GM19438 (cell line): ENCODE data around the gene NDUFS8.

Experiments used
- ATAC-seq: cut with Tn5 transposase; IDR thresholded peaks from one replicate; pipeline ENCODE4 v1.9.1; 2021; ENCODE audit warnings: low read depth; ENCODE audit not compliant: unreplicated experiment

Gene NDUFS8

DNA sequence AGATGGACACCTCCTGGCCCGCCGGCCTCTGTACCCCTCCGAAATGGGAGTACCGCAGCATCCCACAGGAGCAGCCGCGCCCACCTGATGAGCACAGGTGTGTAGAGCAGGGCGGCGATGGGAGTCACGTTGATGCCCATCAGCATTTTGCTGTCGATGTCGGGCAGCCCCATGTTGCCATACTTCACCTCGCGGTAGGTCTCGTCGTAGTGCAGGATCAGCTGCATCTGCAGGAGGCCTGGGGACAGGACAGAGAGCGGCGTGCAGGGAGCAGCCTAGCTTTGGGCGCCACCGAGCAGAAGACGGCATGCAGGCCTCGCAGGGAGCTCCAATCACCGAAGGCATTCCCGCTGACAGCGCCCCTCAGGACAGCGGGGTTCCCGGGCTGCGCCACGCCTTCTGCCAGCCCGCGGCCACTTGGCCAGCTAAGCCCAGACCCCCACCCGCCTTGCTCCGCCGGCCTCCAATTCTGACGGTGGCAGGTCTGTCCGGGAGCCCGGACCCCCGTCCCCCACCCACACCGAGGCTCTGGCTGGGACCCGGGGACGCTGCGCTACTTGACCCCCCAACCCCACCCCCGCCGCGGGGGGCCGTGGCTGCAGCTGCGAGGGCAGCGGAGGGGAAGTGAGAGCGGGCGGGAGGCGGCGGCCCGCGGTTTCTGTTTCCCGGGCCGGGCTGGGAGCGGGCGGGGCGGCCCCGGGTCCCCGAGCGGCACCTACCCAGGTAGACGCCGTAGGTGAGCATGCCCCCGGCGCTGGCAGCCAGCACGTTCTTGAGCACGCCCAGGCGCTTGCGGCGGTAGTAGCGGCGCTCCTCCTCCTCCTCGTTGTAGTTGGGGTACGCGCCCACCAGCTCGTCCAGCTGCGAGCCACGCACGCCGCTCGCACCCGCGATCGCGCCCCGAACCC lies 27.3 kb upstream of the NDUFS8 start:
- ATAC-seq, result peak; percentile 41

DNA sequence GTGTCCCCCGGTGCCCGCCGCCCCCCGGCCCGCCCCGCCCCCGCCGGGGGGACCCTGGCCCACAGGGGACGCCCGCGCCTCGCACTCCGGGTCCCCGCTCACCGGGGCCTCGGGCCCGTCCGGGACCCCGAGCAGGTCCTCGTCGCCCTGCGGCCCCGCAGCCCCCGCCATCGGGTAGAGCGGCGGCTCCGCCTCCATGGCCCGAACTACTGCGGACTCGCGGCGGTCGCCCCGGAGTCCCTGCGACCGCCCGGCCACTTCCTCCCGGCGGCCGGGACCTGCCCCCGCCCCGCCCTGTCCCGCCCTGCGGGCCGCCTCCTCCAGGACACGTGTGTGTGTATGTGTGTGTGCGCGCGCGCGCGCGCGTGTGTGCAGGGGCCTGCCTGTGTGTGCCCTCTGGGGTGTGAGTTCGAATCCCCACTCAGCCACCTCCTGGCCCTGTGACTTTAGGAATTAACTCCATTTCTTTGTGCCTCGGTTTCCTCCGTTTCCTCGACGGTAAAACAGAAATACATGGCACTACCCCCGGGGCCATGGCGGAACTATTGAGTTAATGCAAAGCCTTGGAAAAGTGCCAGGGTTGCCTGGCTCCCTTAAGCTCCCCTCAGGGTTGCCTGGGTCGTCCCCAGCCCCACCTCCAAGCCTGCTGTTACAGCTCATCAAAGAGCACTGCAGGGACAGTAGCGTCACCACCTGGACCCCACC lies 26.5 kb upstream of the NDUFS8 start, which contains the start of gene UNC93B1:
Gene UNC93B1, minus strand, starts transcription at position 252 of the 705 bp plus-strand sequence. Its CDS starts 54 bp downstream, at position 198.
- peak; percentile 58 for ATAC-seq

DNA sequence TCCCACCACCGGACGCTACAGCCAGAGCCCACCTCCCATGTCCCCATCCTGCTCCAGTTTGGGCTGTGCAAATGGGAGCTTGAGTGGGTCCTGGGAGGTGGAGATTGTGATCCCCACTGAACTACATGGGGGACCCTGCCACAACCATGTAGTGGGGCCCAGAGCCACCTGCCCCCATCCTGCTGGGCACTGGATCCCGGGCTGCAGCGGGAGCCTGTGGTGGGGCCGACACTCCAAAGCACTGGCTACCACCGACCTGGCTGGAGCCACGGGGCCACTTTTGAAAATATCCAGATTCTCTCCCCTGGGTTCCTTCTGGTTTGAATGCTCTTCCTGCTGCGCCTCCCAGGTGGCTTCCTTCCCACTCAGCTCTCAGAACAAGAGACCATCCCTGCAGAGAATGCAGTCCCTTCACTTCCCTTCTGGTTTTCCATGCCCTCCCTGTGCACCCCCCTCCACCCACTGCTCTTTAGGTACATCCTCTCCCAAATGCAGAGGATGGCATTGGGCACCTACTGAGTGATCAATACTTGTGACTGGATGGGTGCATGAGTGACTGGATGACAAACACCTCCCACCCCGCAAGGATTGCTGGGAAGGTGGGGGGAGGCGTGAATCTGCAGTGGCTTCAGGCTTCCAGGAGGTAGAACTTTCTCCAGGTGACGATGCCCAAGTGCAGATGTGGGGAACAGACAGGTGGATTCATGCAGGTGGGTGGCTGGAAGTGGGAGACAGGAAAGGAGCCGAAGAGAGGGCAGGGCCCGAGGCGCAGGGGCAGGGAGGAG lies 25.7 kb upstream of the NDUFS8 start:
- no peak for ATAC-seq

DNA sequence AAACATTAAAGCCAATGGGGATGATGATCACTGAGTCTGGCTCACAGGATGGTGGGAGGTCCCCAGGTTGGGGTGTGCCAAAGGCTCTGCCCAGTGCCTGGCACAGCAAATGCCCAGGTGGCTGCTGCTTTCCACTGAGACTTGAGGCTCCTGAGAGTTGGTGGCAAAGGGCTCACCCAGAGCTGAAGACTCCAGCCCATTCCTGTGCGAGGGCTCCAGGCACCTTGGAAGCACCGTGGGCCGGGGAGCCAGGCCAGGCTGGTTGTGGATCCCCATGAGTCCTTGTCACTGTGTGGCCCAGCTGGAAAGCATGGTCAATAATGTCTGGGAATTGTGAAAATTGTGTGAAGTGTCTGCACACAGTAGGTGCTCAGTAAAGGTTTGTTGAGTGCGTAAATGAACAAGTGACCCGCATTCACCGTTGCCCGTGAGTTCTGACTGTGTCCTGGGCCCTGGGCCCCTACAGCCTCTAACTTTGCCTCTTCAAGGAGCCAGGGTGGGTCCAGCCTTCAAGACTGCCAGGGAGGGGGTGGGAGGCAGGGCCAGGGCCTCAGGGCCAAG lies 23.8 kb upstream of the NDUFS8 start:
- ATAC-seq, result no peak

DNA sequence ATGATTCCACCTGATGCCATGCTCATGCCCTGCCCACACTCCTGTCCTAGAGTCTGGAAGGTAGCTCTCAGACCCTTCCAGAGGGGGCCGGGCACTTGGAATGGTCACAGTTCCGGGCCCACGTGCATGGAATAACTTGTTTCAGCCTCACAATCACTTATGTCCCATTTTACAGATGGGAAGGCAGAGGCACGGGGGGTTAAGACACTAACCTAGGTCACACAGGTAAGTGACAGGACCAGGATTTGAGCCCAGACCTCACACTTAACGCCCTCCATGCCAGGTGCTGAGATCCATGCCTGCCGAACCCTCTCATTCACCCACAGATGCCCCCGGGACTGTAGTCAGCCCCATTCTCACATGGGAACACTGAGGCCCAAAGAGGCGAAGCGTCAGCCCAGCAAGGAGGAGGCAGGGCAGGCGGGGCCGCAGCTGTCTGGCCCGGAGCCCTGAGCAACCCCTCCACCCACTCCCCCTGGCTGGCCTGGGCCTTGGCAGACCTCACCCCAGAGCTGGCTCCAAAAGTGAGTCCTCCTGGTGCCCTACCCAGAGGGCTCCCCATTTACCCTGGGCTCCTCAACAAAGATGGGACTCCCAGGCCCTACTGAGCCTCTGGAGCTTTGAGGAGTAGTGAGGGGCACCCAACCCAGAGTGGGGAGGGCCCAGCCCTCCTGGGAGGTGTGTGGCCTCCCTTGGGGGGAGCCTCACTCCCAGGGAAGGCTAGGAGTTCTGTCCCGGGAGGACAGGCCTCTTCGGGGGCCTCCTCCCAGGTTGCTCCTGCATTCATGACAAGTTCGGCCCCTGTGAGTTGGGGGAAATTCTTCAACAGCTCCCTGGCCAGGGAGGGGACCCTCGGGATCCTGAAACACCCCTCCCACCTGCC lies 22.7 kb upstream of the NDUFS8 start:
- no peak for ATAC-seq

DNA sequence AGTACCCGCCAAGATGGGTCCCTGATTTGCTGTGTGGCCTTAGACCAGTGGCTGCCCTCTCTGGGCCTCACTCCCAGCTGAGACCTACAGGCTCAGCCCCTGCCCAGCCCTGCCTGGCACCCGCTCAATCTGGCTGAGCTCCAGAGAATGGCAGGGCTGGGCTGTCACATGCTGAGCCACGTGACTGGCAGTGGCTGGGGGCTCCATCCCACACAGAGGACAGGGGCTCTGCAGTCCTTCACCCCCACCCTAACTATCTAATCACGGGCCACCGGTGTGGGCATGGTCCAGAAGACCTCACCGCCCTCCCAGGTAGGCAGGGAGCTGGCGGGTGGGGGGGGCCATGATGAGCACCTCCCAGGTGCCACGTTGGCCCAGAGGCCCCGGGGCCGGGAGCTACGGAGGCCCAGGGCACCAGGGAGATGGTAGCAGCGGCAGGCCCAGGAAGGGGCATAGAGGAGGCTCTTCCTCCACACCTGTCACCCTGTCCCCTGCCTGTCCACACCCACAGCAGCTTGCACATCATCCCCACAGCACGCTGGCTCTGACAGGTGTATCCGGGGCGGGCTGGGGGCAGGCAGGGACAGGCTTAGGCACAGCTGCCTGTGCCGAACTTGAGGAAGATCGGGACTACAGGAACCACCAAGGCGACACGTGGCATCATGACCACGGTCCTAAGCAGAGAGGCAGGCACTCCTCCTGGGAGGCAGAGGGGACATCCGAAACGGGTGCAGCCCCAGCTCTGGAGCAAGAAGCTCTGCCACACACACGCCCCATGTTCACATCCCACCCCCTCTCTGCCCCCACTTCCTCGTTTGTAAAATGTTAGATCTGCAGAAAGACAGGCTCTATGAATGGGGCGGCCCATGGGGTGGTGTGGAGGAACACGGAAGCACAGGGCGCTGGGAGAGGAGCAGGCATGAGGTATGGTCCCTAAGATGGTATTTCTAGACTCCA lies 21.8 kb upstream of the NDUFS8 start:
- no peak for ATAC-seq

DNA sequence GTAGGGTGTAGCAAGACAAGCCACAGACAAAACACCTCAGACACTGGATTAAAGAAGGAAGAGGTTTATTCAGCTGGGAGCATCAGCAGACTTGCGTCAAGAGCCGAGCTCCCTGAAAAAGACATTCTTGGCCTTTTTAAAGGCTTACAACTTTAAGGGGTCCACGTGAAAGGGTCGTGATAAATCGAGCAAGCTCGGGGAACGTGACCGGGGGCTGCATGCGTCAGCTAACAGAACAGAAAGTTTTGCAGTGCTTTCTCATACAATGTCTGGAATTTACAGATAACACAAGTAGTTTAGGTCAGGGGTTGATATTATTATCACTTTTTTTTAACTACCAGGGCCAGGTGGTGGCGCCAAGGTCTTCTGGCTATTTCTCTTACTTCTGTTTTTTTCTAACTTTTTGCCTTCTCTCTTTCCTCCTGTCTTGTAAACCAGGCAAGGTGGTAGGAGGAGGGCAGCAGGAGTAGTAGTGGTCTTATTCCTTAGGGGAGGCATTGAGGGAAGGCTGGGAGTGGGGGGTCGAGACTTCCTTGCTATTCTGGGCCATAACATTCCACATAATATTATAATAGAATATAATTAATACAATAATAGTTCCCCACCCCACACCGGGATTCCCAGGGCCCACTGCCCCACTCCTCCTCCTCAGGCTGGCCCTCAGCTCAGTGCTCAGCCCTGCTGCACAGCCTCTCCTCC lies 20.9 kb upstream of the NDUFS8 start:
- ATAC-seq, result no peak

DNA sequence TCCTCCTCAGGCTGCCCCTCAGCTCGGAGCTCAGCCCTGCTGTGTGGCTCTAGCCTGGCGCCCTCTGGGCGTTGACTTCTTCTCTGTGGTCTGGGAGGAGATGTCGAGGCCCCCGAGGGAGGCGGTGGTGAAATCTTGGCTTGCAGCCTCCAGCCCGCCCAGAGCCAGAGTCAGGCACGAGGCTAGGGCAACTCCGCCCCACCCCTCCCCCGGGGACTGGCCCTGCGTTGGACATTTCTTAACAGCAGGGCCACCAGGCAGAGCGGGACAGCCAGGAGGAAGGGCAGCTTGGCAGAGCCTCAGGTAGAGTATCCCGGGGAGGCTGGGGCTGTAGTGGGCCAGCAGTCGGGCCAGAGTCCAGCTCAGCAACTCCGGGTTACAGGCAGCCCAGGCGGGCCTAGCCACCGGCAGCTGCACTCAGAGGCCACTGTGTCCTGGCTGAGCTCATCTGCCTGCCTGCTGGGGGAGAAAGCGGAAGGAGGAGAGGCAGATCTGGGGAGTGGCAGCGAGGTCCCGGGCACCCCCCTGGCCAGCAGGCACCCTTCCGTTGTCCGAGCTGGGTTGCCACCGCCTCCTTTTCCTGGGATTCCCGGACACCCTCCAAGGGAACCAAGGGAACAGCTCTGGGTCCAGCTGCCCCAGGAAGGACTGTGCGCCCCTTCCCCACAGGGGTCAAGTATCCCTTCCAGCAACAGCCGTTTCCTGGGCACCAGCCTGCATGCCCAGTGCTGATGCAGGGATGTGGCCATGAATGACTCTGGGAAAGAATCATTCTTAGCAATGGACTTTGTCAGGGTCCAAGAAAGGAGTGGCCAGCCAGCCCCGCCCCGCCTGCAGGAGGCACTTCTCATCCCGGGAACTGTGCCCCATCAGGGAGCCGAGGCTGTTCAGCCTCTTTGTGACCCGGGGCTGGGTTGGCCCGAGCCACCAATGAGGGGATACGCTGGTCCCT lies 20.1 kb upstream of the NDUFS8 start, which contains the start of gene ALDH3B1:
Gene ALDH3B1, plus strand, starts transcription at position 238 of the 952 bp plus-strand sequence. CDS start 4,971 bp downstream, outside the sequence.
- ATAC-seq, result no peak

DNA sequence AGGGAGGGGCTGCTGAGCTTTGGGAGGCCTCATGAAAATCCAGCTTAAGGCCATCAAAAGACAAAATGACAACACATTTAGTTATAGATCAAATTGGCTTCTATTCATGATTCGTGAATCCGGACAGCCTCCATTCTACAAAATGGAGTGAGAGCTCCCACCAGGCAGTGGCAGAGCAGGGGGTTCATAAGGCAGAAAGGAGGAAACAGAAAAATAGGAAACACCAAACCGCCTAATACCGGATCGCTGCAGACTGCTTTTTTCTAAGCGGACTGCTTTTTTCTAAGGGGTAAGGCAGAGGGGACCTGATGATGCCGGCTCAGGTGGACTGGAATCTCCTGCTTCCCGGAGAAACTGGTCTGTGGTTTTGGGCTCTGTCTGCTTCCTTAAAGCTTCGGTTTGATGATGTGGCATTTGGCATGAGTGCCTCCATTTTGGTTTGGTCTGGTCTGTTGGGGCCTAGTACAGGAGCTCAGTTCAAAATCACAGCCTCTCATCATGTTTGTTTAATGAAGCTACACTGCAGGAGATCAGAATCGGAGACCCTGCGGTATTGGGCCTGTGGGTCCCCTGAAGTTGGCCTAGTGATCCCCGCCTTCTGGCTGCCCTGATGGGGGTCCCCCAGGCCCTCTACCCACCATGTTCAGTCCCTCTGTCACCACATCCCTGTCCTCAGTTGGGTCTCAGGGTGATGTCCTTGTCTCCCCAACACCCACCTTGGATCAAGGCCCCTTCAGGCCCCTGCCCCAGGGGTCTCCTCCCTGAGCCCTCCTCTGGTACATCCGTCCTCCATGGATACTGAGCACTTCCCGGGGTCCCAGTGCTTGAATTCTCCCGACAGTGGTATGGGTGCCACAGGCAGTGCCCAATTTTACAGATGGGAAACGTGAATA lies 19.2 kb upstream of the NDUFS8 start:
- ATAC-seq, result no peak

DNA sequence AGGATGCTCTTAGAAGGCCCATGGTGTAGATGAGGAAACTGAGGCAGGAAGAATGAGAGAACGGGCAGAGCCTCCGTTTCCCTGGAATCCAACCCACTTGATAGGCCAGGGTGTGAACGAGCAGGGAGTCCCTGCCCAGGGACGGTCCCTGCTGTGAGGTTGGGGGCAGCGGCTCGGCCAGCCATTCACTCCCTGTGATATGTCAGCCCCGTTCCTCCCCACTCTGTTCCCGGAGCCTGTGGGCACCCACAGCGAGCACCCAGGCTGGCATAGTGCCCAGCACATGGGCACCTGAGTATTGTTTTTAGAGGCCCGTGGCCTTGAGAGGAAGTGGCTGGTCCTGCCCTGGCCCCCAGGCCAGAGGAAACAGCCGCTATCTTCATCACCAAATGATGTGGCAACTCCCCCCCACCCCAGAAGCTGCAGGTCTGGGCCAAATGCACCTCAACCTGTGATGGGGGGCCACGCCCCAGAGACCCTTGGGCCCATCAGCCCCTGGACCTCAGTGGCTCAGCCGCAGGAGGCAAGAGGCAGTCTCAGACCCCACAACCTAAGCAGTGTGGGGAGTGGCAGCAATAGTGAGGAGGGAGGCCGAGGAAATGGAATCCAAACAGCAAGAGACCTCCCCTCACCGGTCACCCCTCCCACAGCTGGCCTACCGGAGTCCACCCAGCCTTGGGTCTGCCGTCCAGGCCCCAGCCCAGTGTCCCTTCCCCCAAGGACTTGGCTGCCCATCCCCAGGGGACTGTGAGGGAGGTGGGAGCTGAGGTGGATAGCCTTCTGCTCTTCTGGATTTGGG lies 18.2 kb upstream of the NDUFS8 start:
- ATAC-seq, result no peak

DNA sequence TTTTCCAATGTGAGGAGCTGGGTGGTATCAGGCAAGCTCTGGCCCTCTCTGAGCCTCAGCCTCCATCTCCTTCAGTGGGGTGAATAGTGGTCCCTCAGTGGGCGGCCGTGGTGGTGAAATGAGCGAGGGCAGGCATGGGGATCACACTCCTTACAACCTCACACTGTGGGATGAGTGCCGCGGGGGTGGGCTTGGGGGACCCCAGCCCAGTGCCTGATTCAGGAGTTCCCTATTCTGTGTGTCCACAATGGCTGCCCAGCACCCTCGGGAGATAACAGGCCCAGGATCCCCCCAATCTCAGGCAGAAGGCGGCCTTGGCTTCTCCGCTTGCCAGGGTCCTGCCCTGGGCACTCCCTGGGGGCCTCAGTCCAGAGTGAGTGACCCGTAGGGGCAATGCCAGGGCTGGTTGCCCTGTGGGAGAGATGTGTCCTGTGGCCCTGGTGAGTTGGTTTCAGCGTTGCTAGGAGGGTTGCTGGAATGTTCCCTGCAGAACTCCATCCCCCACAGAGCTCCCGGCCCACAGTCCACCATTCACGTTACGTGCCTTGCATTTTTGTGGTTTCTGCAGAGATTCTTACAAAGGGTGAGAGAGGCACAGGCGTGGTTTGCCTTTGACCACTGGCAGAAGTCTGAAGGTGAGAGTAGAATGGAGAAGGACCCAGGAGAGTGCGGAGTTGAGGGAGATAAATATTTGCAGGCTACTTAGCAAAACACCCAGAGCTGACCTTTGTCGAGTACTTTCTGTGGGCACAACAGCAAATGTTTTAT lies 17.5 kb upstream of the NDUFS8 start:
- ATAC-seq, result no peak

DNA sequence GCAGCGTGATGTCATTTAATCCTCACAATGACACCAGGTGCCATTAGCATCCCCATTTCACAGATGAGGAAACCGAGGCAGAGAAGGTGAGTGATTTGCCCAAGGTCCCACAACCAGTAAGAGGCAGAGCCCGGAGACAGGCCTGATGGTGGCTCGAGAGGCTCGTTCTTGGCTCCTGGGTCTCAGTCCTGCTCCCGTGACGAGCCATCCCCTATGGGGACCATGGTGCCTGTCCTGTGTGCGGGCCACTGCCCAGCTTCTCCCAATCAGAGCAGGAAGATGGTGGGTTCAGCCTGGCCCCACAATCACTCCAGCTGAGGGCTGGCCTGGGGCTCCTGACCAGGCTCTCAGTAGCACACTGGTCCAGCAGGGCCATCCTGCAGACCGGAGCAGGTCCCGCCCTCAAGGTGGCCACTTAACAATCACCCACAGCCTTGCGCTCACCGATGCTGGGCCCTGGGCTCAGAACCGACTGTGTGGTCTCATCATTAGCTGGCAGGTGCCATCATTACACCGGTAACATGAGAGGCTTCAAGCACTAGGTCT lies 16.8 kb upstream of the NDUFS8 start:
- ATAC-seq, result no peak

DNA sequence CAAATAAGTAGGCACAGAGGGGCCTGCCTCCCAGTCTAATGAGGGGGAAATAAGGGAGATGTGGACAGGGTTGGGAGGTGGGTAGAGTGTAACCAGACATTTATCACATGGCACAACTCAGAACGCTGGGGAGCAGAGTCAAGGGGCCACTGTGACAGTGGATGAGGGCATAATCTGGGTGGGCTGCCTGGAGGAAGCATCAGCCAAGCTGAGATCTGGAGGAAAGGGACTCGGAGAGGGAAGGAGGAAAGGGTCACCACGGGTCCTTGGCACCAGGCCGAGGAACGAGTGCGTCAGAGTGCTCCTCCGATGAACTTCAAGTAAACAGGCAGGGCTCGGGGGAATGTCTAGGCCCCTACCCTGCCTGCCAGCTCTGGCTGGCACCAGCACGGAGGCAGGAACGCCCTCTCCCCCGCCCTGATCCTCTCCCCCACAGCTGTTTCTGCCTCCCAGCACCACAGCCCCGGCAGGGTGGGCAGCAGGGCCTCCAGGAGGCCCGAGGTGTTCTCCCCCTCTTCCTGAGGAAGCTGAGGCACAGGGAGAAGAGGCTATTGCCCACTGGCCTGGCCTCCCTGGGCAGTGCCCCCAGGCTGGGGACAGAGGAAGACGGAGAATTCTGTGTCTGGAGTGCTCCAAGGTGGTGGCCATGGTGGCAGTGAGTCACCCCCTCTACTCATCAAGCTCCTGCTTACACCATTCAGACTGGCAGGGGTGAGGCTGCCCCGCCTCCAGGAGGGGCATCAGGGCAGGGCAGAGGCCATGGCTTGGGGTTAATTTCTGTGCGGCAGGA lies 16.1 kb upstream of the NDUFS8 start:
- no peak for ATAC-seq
